Lung (tissue), 12 donors: Measurements from ENCODE around the gene RING1. TPM values are rescaled to one million over a fixed set of nuclear protein-coding genes. Genes with fewer than 3 reads are reported as not detected.

Source experiments
- ATAC-seq: fragments of 200-7000 bp; cut with Tn5 transposase; one replicate; pipeline ENCODE4 v1.9.1; 2020; ENCODE audit warnings: moderate number of reproducible peaks; ENCODE audit not compliant: insufficient read depth, low FRiP score
- DNase-seq, 3 donors: peaks; one replicate each; pipeline ENCODE4 v3.0.0-alpha.2; 2013 to 2017
- H3K27ac ChIP-seq, 2 donors: one replicate each; pipeline ENCODE4 v1.5.1; 2013; ENCODE audit warnings: mild to moderate bottlenecking in 2 of 2, moderate library complexity in 2 of 2, control low read depth in 1 of 2, inconsistent platforms in 1 of 2, low read depth in 1 of 2, low read length in 1 of 2
- H3K27me3 ChIP-seq, 3 donors: one replicate each; pipeline ENCODE4 v1.5.1; 2013; ENCODE audit warnings: low read length in 2 of 3; ENCODE audit not compliant: control insufficient read depth in 3 of 3, insufficient read depth in 3 of 3
- H3K36me3 ChIP-seq, 4 donors: one replicate each; pipeline ENCODE4 v1.5.1; 2013; ENCODE audit warnings: low read length in 4 of 4, mild to moderate bottlenecking in 1 of 4, moderate library complexity in 1 of 4; ENCODE audit not compliant: control insufficient read depth in 4 of 4, insufficient read depth in 4 of 4
- H3K4me1 ChIP-seq, 5 donors: one replicate each; pipeline ENCODE4 v1.5.1; 2013; ENCODE audit warnings: low read length in 5 of 5, mild to moderate bottlenecking in 2 of 5, moderate library complexity in 1 of 5; ENCODE audit not compliant: control insufficient read depth in 5 of 5, insufficient read depth in 5 of 5
- H3K4me3 ChIP-seq: one replicate; pipeline ENCODE4 v1.5.1; 2013; ENCODE audit warnings: mild to moderate bottlenecking, control low read depth, moderate library complexity
- H3K9ac ChIP-seq, 2 donors: one replicate each; pipeline ENCODE4 v1.5.1; 2013; ENCODE audit warnings: low read length in 2 of 2, control low read depth in 1 of 2; ENCODE audit not compliant: insufficient read depth in 1 of 2
- H3K9me3 ChIP-seq, 4 donors: one replicate each; pipeline ENCODE4 v1.5.1; 2013; ENCODE audit warnings: low read length in 3 of 4, mild to moderate bottlenecking in 1 of 4, moderate library complexity in 1 of 4; ENCODE audit not compliant: control insufficient read depth in 4 of 4, insufficient read depth in 3 of 4
- WGBS, 2 donors: extraction: QIAGEN DNeasy Blood & Tissue Kit; methylation state at CpG; one replicate each; pipeline ENCODE4 v1.1.7; 2013; 5-methylcytosine and 5-hydroxymethylcytosine counted together
- polyA plus RNA-seq, 2 donors: library from polyadenylated mRNA; stranded (reverse); fragments of 200-250 nt; gene quantifications; one replicate each; pipeline ENCODE4 v1.2.1, GENCODE V29; 2013
- total RNA-seq, 2 donors: library from RNA; depleted of rRNA in 1 of 2; stranded (reverse); fragments of >200 nt in 1 of 2; gene quantifications; one replicate each; pipeline ENCODE4 v1.2.1, GENCODE V29; 2014 to 2021
- TF ChIP-seq, protein P1 (sequence below): IDR thresholded peaks from 2 replicates; pipeline ENCODE4 v1.5.1; 2012; ENCODE audit warnings: mild to moderate bottlenecking; ENCODE audit errors: control extremely low read depth, extremely low read depth
- donor health status: control.
- donor health status: control.
- donor health status: Bipolar disorder and iron deficiency.
- donor health status: healthy.
- donor health status: DM: yes; HTN: yes; CAD: no.

Gene RING1
- total and polyA plus RNA-seq, 4 donors: 30.0 to 46.6 (median 38.9) TPM

DNA sequence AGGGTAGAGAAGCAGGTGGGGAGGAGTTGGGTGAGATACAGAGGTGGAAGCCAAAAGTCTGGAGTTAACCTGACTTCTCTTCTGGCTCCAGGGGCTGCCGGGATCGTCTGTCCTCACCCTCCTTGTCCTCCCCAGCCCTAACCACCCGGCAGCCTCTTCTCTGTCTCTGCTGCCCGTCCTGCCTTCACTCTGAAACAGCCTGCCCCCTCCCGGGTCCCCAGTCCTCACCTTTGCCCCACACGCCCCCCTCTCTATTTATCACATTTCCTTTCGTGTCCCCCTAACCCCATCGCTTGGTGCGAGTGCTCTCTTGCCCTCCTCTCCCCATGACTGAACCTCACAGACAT, 5.7 kb downstream of the RING1 start:
- TF ChIP-seq, protein P1, sequence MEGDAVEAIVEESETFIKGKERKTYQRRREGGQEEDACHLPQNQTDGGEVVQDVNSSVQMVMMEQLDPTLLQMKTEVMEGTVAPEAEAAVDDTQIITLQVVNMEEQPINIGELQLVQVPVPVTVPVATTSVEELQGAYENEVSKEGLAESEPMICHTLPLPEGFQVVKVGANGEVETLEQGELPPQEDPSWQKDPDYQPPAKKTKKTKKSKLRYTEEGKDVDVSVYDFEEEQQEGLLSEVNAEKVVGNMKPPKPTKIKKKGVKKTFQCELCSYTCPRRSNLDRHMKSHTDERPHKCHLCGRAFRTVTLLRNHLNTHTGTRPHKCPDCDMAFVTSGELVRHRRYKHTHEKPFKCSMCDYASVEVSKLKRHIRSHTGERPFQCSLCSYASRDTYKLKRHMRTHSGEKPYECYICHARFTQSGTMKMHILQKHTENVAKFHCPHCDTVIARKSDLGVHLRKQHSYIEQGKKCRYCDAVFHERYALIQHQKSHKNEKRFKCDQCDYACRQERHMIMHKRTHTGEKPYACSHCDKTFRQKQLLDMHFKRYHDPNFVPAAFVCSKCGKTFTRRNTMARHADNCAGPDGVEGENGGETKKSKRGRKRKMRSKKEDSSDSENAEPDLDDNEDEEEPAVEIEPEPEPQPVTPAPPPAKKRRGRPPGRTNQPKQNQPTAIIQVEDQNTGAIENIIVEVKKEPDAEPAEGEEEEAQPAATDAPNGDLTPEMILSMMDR: no peak
- Histone ChIP-seq H3K4me1 (peaks cover 3 to 31% (median 9%) of the 10 kb centered on the region in 5 donors), H3K27ac (no peak overlapping the region), H3K9me3 (no peaks in the 10 kb centered on the region), H3K36me3 (peaks cover 0 to 17% (median 6%) of the 10 kb centered on the region in 4 donors), H3K9ac (no peak overlapping the region), H3K4me3 (no peak overlapping the region), H3K27me3 (no peaks in the 10 kb centered on the region)
- WGBS, 2 donors: 19 to 25% methylated on average over 7 to 9 of the region's 9 CpGs
- no peak for DNase-seq
- ATAC-seq: no peak

DNA sequence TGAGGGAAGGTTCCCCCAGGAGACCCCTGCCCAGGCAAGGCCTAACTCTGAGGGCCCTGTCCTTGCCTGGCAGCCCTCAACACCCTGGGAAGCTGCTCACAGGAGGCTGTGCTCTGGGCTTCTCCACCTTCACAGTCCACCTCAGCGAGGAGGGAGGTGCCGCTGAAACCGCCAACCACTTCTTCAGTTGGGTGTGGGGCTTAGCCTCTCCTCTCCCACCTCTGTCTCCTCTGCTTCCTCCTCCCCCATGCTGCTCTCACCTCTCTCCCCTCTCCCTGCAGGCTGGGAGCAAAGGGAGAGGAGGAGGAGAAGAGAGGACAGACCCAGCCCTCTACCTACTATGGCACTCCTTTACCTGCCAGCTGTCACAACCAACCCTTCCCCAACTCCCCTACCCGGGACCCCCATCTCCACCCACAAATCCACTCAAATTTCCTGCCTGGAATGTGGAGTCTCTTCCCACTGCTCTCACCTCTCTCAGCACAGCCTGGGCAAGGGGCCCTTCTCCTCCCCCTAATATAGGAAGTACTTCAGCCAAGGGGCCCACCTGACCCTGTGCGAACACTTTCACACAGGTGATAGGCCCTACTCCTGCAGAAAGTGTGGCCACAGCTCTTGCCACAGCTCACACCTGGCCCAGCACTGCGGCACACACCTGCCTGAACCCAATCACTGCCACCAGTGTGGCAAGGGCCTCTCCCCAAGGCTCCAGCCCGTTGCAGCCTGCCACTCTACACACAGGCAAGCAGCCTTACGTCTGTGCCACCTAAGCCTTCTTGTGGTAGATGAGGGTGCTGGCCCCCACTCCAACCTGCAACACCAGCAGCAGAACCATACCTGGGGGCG, 7.2 kb downstream of the RING1 start:
- DNase-seq (peak; percentile 42 to 69 (median 54)), ATAC-seq (no peak)
- Histone ChIP-seq H3K27me3 (no peaks in the 10 kb centered on the region), H3K36me3 (peaks cover 0 to 10% (median 1%) of the 10 kb centered on the region in 4 donors), H3K27ac (no peak overlapping the region), H3K4me3 (no peak overlapping the region), H3K9me3 (no peaks in the 10 kb centered on the region), H3K9ac (no peak overlapping the region), H3K4me1 (peaks cover 0 to 25% (median 9%) of the 10 kb centered on the region in 5 donors)
- TF ChIP-seq, protein P1: no peak
- 82 to 84% methylated on average over 9 of the region's 9 CpGs for WGBS, 2 donors

DNA sequence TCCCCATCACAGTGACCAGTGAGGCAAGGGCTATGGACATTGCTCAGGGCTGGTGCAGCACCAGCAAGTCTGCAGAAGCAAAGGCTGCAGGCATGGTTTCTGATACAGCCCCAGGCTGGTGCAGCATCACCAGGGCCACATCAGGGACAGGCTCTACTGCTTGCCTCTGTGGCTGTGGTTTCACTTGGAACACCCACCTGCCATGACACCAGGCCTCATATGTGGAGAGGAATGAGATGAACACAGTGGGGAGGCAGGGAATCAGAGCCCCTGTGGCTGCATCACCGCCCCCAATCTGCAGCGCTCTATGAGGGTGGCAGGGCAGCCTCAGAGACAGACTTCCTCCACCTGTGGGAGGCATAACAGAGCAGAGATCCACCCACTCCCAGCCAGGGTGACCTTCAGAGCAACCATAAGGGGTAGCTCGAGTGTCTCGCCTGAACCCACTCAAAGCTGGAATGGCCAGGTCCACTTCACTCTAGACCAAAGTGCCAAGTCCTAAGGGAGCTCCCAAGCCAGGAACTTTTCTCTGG, 7.9 kb downstream of the RING1 start:
- TF ChIP-seq, protein P1: no peak
- Histone ChIP-seq H3K27me3 (no peaks in the 10 kb centered on the region), H3K36me3 (peaks cover 0 to 6% (median 0%) of the 10 kb centered on the region in 4 donors), H3K9me3 (no peaks in the 10 kb centered on the region), H3K4me1 (peaks cover 0 to 25% (median 9%) of the 10 kb centered on the region in 5 donors), H3K4me3 (no peak overlapping the region), H3K9ac (no peak overlapping the region), H3K27ac (no peak overlapping the region)
- DNase-seq (no peak), ATAC-seq (no peak)
- WGBS, 2 donors: 84 to 88% methylated on average over 4 of the region's 4 CpGs
